GM04503 (cell line): ENCODE results near the gene FAM25G.
"Not testable (repeated sequence)": the region's sequence is repeated elsewhere in the genome, so short reads cannot be mapped to it uniquely, and the experiment has no call there.

Source experiments
- DNase-seq: peaks from one replicate; pipeline ENCODE4 v3.0.0-alpha.2; 2012; ENCODE audit warnings: low read depth

Gene FAM25G

DNA sequence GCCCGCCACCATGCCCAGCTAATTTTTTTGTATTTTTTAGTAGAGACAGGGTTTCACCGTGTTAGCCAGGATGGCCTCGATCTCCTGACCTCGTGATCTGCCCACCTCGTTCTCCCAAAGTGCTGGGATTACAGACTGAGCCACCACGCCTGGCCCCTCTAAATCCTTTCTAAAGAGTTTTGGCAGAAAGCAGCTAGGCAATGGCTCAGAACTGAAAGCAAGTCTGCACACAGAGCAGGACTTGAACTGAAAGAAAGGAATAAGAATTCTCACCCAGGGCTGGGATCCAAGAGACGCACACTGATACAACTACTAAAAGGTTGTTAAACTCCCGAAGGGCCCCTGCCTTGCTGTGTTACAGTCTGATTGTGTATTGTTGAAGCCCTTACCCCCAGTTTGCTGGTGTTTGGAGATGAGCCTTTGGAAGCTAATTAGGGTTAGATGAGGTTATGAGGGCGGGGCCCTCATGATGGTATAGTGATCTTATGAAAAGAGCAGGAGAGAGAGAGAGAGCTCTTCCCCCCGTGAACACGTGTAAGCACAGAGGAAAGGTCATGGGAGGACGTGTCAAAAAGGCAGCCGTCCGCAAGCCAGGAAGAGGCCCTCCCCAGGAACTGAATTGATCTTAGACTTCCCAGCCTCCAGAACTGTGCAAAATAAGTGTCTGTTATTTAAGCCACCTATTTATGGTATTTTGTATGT lies 26.1 kb downstream of the FAM25G start:
- not testable (repeated sequence) for DNase-seq

GRCh38 chr10:47462577-47463358 lies 28.7 kb downstream of the FAM25G start:
- DNase-seq = not testable (repeated sequence)

DNA sequence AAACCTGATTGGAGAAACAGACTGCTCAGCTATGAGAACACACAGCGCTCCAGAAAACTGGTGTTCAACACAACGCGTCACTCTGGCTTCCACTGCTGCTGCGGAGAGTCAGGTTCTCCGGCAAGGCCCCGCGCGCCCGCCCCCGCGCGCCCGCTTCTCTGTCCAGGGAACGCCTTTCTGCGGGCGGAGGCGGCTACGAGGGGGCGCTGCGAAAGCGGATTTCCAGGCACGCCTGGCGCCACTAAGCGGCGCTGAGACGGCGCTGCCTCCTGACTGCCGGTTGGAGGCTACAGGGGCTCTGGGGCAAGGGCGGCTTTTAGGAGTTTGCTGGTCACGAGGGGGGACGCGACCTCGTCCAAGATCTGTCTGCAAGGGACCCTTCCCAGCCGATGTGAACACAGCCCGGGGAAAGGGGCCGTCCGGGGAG lies 30.2 kb downstream of the FAM25G start:
- DNase-seq = peak; percentile 10

- DNase-seq = peak; percentile 51
These were observed 32.9 kb downstream of the FAM25G start for GRCh38 chr10:47458466-47459154.

DNA sequence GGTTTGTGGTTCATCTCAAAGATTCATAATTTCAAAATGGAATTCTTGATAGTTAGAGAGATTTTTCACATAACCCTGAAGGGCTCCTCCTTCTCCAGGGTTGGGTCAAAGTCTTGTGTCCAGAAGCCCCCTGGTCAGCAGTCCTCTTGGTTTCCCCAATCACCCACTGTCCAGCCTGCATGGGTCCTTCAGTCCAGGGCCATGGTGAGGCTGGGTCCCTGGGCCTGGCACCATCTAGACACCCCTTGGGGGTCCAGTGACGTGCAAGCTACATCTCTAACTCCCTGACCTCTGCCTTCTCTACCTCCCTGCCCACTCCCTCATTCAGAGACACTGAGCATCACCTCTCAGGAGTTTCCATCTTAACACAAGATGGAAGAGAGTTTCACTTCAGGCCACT lies 33.7 kb downstream of the FAM25G start:
- DNase-seq = no peak

GRCh38 chr10:47457528-47457820 lies 34.0 kb downstream of the FAM25G start:
- no peak for DNase-seq

DNA sequence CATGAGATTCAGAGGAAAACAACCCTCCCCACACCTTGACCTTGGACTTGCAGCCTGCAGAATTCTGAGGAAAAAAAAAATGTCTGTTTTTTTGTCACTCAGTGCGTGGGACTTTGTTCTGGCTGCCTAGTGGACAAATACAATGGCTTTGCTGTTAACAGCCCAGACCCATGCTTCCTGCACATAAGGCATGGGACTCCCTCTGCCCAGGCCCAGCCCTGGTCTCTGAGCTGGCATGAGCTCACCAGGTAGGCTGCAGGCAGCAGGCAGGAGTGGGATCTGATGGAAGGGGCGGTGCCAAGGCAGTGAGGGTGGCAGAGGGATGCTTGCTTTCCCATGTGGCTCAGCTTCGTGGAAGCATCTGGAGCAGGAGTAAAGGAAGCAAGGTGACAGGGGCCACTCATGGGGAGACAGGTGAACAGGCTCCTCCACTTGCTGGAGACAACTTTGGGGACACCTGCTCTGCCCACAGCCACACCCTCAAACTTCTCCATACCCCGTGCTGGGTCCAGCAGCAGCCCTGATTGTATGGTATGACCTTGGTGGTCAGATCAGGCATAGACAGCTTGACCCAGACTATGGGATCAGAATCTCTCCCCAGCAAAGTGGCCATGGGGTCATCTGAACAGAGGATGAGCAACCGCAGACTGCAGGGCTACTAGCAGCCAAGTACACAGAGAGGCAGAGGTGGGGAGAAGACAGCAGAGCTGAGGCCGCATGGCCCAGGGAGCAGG lies 34.5 kb downstream of the FAM25G start:
- DNase-seq = no peak

DNA sequence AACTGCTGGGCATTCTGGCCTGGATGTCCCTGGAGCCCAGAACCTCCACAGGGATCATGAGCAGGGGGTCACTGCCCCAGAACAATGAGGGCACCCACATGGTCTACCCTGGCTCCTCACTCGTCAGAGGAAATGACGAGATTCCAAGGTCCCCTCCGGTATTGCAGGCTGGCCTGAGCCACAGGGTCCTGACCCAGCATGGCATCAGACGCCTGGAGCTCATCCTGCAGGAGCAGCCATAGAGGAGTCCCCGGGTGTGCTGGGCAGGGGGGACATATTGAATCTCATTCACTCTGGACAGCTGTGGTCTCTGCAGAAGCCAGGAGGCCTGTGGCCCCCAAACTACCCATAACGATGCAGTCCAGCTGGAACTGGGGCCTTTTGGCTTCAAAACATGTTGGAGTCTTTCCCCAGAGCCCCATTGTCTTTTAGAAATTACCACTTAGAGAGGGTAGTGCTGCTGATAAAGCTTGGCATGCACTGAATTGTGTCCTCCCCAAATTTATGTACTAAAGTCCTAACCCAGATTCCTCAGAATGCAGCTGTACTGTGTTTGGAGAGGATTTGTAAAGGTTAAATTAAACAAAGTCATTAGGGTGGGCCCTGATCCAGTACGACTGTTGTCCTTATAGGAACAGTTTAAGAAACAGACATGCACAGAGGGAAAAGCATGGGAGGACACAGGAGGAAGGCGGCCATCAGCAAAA lies 35.3 kb downstream of the FAM25G start:
- DNase-seq = no peak

DNA sequence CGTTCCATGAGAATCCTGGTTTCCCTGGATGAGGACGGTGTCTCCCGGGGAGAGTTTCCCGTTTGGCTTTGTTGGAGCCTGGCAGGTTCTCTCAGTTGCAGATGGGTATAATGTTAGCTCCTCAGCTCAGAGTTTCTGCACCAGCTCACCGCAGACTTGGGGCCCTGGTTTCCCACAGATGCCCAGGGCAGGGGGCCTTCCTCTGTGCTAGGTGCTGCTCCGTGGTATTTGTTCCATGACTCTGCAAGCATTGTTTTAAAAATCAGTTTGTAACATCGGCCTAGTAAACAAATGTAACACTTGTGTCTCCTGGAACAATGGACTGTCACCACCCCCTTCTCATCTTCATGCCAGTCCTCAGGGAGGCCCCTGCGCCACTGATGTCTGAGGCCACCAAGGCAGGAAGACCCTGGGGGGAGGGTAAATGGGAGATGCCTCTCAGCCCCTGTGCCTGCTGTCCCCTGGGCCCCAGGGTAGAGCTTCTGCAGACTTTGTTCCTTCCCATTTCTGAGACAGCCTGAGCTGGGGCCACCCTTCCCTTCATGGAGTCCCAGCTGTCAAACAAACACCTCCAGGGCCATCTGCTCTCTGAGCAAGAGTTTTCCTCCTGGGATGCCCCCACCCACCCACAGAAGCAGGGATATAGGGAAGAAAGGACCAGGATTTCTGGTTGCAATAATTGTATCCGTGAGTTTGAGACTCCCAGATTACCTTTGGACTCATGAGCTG lies 36.0 kb downstream of the FAM25G start:
- not testable (repeated sequence) for DNase-seq

DNA sequence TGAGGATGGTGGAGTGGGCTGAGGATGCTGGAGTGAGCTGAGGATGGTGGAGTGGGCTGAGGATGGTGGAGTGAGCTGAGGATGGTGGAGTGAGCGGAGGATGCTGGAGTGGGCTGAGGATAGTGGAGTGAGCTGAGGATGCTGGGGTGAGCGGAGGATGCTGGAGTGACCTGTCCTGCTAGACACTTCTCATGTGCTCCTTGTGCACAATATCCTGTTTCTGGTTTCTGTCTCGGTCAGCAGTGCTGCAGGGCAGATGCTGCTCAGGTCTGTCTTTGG lies 36.8 kb downstream of the FAM25G start:
- no peak for DNase-seq

GRCh38 chr10:47454008-47454779 lies 37.3 kb downstream of the FAM25G start:
- no peak for DNase-seq

DNA sequence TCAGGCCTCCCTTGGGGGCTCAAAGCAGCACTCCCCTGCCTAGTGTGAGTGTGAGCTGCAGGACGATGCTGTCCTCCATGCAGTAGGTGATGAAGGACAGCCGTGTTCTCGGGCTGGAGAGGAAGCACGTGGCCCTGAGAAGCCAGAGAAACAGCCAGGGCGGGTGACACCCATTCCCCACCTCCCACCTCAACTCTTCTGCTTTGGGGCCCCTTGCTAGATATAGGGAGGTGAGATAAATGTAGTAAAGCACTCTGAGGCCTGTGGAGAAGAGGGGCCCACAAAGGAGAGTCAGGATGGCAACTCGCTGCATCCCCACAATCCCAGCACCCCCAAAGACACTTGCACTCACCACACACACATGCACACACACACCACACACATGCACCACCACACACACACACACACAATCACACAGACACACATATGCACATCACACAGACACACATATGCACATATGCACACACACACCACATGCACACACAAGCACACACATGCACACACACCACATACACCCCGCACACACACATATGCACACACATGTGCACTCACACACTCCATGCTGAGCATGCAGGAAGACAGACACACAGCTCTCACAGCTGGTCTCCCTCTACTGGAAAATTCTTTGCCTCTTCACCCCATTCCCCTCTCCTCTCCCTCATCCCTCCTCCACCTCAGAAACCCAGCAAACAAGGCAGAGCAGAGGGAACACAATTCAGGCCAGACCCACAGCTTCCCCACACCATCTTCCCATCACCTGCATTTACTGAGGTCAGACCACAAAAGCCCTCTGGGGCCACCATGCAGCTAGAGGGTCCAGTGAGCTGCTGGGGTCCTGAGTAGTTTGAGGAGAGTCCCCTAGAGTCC lies 38.1 kb downstream of the FAM25G start:
- DNase-seq = no peak

GRCh38 chr10:47452495-47453140 lies 38.9 kb downstream of the FAM25G start:
- DNase-seq = no peak

GRCh38 chr10:47451998-47452494 lies 39.5 kb downstream of the FAM25G start:
- no peak for DNase-seq

DNA sequence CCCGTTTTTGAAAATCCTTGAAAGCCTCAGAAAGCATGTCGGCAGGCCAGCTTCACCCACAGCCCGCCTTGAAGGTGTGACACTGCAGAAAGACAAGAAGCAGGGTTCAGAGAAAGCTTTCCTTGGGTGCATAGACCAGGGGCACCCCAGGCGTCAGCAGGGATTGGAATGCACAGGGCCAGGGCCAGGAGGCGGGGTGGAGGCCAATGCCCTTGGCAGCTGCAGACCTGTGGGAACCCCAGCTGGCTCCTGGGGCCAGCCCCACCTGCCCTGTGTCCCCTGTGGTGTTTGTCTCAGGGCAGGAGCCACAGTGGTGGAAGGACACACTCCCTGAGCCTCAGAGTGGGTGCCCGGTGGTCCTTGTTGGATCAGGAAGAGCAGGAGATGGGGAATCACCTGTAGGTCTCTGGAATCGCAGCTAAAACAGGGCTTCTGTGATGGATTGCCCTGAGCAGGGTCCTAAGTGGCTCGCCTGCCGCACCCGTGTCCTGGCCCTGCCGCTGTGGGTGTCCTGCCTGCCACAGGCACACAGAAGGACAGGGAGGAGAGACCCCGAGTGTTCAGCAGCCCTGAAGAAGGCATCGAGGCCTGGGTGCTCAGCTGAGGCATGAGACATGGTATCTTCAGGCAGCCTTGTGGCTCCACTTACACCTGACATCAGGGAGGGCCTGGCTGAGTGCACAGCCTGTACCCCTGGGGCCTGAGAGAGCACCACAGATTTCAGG lies 40.1 kb downstream of the FAM25G start:
- DNase-seq = no peak

- DNase-seq = no peak
These were observed 41.1 kb downstream of the FAM25G start for GRCh38 chr10:47450442-47450841.

GRCh38 chr10:47449979-47450378 lies 41.5 kb downstream of the FAM25G start:
- DNase-seq = no peak
